ENCODE measurements around the gene SHROOM4. TPM values are rescaled to one million over a fixed set of nuclear protein-coding genes. Genes with fewer than 3 reads are reported as not detected.

The SHROOM4 gene
- total RNA-seq, 1 donor, result 0.43 TPM

DNA sequence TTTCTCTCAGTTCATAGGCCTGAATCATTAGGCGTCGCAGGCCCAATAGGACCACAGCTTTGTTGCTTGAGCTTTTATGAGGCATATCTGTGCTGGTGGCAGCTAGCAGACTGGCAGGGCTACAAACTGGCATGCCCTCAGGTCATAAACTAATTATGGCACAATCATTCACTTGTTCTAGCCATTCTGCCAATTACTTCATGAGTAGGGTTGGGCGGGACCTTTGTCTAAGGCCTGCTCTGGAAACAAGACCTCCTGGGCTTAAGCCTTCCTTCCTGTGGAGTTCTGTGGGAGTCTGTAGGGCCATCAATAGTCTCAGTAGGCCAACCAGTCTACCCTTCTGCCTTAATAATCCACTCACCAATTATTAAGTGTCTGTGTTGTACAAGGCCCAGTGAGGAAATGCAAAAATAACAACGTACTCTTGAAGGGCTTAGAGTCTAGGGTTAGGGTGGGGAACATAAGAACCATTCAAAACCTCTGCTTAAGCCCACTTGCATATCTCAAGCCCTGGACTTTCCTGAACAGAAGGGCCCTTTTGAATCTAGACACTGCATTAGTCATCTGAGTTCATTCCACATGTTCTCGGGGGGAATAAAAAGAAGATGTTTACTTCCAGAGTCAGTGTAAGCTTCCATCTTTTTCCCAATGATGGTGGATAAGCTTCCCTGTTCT is 44.5 kb downstream of the SHROOM4 start:
- DNase-seq (ENCODE audit: low read depth), result no peak
- TF ChIP-seq, protein P1, sequence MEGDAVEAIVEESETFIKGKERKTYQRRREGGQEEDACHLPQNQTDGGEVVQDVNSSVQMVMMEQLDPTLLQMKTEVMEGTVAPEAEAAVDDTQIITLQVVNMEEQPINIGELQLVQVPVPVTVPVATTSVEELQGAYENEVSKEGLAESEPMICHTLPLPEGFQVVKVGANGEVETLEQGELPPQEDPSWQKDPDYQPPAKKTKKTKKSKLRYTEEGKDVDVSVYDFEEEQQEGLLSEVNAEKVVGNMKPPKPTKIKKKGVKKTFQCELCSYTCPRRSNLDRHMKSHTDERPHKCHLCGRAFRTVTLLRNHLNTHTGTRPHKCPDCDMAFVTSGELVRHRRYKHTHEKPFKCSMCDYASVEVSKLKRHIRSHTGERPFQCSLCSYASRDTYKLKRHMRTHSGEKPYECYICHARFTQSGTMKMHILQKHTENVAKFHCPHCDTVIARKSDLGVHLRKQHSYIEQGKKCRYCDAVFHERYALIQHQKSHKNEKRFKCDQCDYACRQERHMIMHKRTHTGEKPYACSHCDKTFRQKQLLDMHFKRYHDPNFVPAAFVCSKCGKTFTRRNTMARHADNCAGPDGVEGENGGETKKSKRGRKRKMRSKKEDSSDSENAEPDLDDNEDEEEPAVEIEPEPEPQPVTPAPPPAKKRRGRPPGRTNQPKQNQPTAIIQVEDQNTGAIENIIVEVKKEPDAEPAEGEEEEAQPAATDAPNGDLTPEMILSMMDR (IDR thresholded peaks at IDR 0.05; ENCODE audit: insufficient read depth, low read depth, low read length), result no peak
- H3K4me3 ChIP-seq (ENCODE audit: low read depth, low read length), result no peak overlapping the region

DNA sequence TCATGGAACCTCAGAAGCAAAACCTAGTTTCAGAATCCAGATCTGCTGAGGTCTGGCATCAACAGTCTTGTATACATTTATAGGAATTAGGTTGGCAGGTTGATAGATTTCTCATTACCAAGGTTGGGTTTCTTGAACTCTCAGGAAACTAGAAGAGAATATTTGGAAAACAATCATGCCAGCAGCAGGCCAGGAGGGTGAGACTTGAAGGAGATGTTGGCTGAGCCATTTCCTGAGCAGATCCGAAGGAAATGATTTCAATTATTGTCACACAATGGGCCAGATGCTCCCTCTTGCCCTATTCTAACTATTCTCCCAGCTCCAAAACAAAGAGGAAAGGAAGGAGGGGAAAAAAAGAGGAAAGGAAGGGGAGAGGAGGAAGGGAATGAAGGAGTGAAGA is 45.2 kb downstream of the SHROOM4 start:
- no peak for DNase-seq (ENCODE audit: low read depth)
- no peak overlapping the region for H3K4me3 ChIP-seq (ENCODE audit: low read depth, low read length)
- TF ChIP-seq, protein P1 (IDR thresholded peaks at IDR 0.05; ENCODE audit: insufficient read depth, low read depth, low read length), result no peak

DNA sequence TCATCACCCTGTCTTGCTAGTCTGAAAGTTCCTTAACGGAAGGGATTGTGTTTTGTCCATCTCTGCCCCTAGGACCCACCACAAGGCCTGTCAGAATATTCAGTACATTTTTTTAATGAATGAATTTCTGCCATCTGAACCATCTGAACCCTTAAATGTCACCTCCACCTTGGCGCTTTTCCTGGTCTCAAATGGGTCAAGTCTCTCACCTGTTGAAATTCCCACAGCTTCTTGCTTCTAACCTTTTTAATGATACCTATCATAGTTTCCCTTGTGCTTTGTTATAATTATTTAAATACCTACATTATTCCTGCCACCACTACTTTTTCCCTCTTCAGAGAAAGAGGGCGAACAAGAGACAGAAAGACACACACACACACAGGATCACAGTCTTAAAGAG is 48.0 kb downstream of the SHROOM4 start:
- no peak for DNase-seq (ENCODE audit: low read depth)
- TF ChIP-seq, protein P1 (IDR thresholded peaks at IDR 0.05; ENCODE audit: insufficient read depth, low read depth, low read length), result no peak
- no peak overlapping the region for H3K4me3 ChIP-seq (ENCODE audit: low read depth, low read length)

DNA sequence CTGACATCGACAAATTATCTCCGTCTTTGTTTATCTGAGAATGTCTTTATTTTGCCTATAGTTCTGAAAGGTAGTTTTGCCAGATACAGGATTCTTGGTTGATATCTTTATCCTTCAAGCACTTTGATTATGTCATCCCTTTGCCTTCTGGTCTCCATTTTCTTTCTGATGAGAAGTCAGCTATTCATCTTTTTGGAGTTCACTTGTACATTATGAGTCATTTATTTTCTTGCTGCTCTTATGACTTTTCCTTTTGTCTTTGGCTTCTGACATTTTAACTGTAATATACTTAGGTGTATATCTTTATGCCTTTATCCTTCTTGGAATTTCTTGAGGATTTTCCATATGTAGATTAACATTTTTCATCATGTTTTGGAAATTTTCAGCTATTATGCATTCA is 51.4 kb downstream of the SHROOM4 start:
- H3K4me3 ChIP-seq (ENCODE audit: low read depth, low read length), result no peak overlapping the region
- no peak for DNase-seq (ENCODE audit: low read depth)
- TF ChIP-seq, protein P1 (IDR thresholded peaks at IDR 0.05; ENCODE audit: insufficient read depth, low read depth, low read length), result no peak

DNA sequence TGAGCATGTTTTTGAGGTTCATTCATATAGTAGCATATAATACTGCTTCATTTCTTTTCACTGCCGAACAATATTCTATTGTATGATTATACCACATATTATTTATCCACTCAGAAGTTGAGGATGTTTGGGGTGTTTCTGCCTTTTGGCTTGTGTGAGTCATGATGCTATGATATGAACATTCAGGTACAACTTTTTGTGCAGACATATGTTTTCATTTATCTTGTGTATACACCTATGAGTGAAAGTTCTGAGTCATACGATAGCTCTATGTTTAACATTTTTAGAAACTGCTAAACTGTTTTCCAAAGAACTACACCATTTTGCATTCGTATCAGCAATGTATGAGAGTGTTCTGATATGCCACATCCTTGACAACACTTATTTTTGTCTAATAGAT is 57.7 kb downstream of the SHROOM4 start:
- H3K4me3 ChIP-seq (ENCODE audit: low read depth, low read length), result no peak overlapping the region
- DNase-seq (ENCODE audit: low read depth), result no peak
- TF ChIP-seq, protein P1 (IDR thresholded peaks at IDR 0.05; ENCODE audit: insufficient read depth, low read depth, low read length), result no peak

DNA sequence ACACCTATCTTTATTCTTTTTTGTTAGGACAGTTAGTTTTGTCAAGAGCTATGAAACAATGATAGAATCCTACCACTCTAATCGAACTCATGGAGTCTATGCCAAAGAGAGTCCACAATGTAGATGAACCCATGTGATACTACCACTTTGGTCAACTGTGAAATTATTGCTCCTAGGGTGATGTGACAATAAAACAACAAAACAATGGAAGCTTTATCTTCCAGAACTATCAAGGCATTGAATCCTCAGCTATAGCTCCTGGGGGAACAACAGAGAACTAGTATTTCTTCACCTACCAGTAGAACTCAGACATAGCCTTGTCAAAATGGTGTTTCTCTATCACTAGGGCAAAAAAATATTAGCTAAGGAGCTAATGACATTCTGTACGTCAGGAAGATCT is 62.9 kb downstream of the SHROOM4 start:
- no peak for DNase-seq (ENCODE audit: low read depth)
- H3K4me3 ChIP-seq (ENCODE audit: low read depth, low read length), result no peak overlapping the region
- TF ChIP-seq, protein P1 (IDR thresholded peaks at IDR 0.05; ENCODE audit: insufficient read depth, low read depth, low read length), result no peak

DNA sequence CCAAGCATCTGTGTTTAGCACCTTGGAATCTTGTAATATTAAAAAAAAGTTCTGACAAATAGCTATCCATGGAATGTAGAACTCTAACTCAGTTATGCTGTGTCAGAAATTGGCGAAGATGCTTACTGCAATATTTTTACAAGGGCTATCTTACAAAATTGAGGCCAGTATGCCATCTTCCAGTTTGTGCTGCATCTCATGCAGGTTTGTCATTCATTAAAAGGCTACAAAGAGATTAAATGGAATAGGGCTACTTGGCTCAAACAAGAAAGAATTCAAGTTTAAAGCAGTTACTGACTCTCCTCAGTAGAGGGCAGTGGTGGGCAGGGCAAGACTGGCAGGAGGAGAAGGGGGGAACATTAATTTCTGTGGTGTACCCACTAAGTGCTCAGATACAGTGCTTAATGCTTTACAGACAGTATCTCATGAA is 66.5 kb downstream of the SHROOM4 start:
- DNase-seq (ENCODE audit: low read depth), result peak; percentile 2
- TF ChIP-seq, protein P1 (IDR thresholded peaks at IDR 0.05; ENCODE audit: insufficient read depth, low read depth, low read length), result peak; percentile 61
- H3K4me3 ChIP-seq (ENCODE audit: low read depth, low read length), result no peak overlapping the region
